Left lung (tissue), 10 donors: ENCODE results near the gene PCDHGA9. TPM values are rescaled to one million over a fixed set of nuclear protein-coding genes. Genes with fewer than 3 reads are reported as not detected.
"Not testable (repeated sequence)": the region's sequence is repeated elsewhere in the genome, so short reads cannot be mapped to it uniquely, and the experiment has no call there.

Source experiments
- ATAC-seq: fragments of 200-7000 bp; cut with Tn5 transposase; one replicate; pipeline ENCODE4 v1.9.1; 2020; ENCODE audit warnings: moderate library complexity
- DNase-seq, 4 donors: peaks; one replicate each; pipeline ENCODE4 v3.0.0-alpha.2; 2013 to 2020
- H3K27ac ChIP-seq, 2 donors: fragments of 200-600 bp; sonication (generic) in 1 of 2; one replicate each; pipeline versions ENCODE4 v1.5.0 to v1.8.0; 2020 to 2021
- H3K27me3 ChIP-seq, 2 donors: fragments of 200-600 bp; sonication (generic) in 1 of 2; one replicate each; pipeline versions ENCODE4 v1.5.0 to v1.8.0; 2020 to 2021
- H3K36me3 ChIP-seq, 2 donors: fragments of 200-600 bp; sonication (generic) in 1 of 2; one replicate each; pipeline versions ENCODE4 v1.5.0 to v1.8.0; 2020 to 2021
- H3K4me1 ChIP-seq, 2 donors: fragments of 200-600 bp; one replicate each; pipeline ENCODE4 v1.8.0; 2021
- H3K4me3 ChIP-seq, 2 donors: fragments of 200-600 bp; sonication (generic) in 1 of 2; one replicate each; pipeline versions ENCODE4 v1.5.0 to v1.8.0; 2020 to 2021; ENCODE audit warnings: mild to moderate bottlenecking in 1 of 2
- H3K9me3 ChIP-seq, 2 donors: fragments of 200-600 bp; sonication (generic) in 1 of 2; one replicate each; pipeline versions ENCODE4 v1.5.0 to v1.8.0; 2020 to 2021
- intact Hi-C, 2 donors: fragments of 100-400 bp; cut with DNase I; formaldehyde crosslinking; loops; one replicate each; pipeline versions ENCODE4 v1.11.2 to v1.14.2; 2022
- polyA plus RNA-seq, 6 donors: library from polyadenylated mRNA; unstranded; fragments of 120-200 nt; gene quantifications; one replicate each; pipeline ENCODE4 v1.2.1, GENCODE V29; 2013; ENCODE audit not compliant: insufficient read length in 6 of 6
- total RNA-seq, 2 donors: library from RNA; stranded (reverse); fragmentation: NEBNext Ultra II Directional; extraction: Animal tissue kit (Norgen Biotek cat#: 25700); gene quantifications; one replicate each; pipeline ENCODE4 v1.2.1, GENCODE V29; 2021
- TF ChIP-seq, protein P1 (sequence below), 2 donors: fragments of 200-600 bp; sonication (generic) in 1 of 2; IDR thresholded peaks; one replicate each; pipeline versions ENCODE4 v1.5.0 to v1.8.0; 2021; ENCODE audit warnings: antibody characterized with exemption in 2 of 2
- donor health status: DM: no; HTN: yes; CAD: no.
- donor health status: DM: no; HTN: no; CAD: no.

PCDHGA9 gene
- total and polyA plus RNA-seq, 8 donors = 4.0 to 7.2 (median 5.7) TPM

DNA sequence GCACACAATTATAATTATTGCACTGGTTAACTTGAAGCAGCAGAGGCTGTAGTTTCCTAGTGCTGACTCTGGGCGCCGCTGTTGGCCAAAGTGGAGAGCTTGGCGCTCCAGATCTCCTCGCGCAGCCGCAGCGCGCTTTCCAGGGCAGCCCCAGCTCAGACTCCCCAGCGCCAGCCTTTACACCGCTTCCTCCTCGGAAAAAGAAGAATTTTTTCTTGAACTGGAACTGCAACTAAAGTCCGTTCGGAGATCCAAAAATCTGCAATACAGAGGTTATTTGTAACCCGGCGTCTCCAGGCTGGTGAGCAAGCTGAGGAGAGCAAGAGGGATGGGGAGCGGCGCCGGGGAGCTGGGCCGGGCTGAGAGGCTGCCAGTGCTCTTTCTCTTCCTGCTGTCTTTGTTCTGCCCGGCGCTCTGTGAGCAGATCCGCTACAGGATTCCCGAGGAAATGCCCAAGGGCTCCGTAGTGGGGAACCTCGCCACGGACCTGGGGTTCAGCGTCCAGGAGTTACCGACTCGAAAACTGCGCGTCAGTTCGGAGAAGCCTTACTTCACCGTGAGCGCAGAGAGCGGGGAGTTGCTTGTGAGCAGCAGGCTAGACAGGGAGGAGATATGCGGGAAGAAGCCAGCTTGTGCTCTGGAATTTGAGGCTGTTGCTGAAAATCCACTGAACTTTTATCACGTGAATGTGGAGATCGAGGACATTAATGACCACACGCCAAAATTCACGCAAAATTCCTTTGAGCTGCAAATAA is 14.8 kb upstream of the PCDHGA9 start, which contains the start of gene PCDHGB4:
Gene PCDHGB4, plus strand, starts transcription at position 142 of the 755 bp plus-strand sequence. Its CDS starts 187 bp downstream, at position 329.
- peak; percentile 88 for ATAC-seq
- peaks cover 0 to 92% of the 10 kb centered on the region in 2 donors for H3K9me3 ChIP-seq
- TF ChIP-seq, protein P1, sequence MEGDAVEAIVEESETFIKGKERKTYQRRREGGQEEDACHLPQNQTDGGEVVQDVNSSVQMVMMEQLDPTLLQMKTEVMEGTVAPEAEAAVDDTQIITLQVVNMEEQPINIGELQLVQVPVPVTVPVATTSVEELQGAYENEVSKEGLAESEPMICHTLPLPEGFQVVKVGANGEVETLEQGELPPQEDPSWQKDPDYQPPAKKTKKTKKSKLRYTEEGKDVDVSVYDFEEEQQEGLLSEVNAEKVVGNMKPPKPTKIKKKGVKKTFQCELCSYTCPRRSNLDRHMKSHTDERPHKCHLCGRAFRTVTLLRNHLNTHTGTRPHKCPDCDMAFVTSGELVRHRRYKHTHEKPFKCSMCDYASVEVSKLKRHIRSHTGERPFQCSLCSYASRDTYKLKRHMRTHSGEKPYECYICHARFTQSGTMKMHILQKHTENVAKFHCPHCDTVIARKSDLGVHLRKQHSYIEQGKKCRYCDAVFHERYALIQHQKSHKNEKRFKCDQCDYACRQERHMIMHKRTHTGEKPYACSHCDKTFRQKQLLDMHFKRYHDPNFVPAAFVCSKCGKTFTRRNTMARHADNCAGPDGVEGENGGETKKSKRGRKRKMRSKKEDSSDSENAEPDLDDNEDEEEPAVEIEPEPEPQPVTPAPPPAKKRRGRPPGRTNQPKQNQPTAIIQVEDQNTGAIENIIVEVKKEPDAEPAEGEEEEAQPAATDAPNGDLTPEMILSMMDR (IDR thresholded peaks at IDR 0.05) = peak in 1 of 2 donors; percentile 10
- H3K4me1 ChIP-seq, H3K4me3 ChIP-seq, intact Hi-C loops, DNase-seq, H3K36me3 ChIP-seq, H3K27ac ChIP-seq: not testable (repeated sequence)
- peaks cover 9 to 90% of the 10 kb centered on the region in 2 donors for H3K27me3 ChIP-seq

DNA sequence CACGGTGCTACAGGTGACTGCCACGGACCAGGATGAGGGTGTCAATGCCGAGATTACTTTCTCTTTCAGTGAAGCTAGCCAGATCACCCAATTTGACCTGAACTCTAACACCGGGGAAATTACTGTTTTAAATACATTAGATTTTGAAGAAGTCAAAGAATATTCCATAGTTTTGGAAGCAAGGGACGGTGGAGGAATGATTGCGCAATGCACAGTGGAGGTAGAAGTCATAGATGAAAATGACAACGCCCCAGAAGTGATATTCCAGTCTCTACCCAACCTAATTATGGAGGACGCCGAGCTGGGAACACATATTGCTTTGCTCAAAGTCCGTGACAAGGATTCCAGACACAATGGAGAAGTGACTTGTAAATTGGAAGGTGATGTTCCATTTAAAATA is 13.9 kb upstream of the PCDHGA9 start:
- Histone ChIP-seq H3K36me3 (no peaks in the 10 kb centered on the region), H3K27me3 (peaks cover 5 to 90% of the 10 kb centered on the region in 2 donors), H3K4me1 (no peaks in the 10 kb centered on the region), H3K9me3 (peaks cover 0 to 92% of the 10 kb centered on the region in 2 donors), H3K27ac (no peak overlapping the region), H3K4me3 (no peak overlapping the region)
- TF ChIP-seq, protein P1 (IDR thresholded peaks at IDR 0.05) = no peak
- ATAC-seq = no peak
- intact Hi-C loops = no loop called here
- DNase-seq = no peak

DNA sequence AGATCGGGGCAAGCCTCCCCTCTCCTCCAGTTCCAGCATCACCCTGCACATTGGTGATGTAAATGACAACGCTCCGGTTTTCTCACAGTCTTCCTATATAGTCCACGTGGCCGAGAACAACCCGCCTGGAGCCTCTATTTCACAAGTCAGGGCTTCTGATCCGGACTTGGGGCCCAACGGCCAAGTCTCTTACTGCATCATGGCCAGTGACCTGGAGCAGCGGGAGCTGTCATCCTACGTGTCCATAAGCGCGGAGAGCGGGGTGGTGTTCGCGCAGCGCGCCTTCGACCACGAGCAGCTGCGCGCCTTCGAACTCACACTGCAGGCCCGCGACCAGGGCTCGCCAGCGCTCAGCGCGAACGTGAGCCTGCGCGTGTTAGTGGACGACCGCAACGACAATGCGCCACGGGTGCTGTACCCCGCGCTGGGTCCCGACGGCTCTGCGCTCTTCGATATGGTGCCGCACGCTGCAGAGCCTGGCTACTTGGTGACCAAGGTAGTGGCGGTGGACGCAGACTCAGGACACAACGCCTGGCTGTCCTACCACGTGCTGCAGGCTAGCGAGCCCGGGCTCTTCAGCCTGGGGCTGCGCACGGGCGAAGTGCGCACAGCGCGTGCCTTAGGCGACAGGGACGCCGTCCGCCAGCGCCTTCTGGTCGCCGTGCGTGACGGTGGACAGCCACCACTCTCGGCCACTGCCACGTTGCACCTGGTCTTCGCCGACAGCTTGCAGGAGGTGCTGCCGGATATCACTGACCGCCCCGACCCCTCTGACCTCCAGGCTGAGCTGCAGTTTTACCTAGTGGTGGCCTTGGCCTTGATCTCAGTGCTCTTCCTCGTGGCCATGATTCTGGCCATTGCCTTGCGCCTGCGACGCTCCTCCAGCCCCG is 13.2 kb upstream of the PCDHGA9 start:
- ATAC-seq (no peak), DNase-seq (no peak)
- H3K36me3 ChIP-seq = no peaks in the 10 kb centered on the region
- H3K27ac ChIP-seq = no peak overlapping the region
- H3K4me3 ChIP-seq = no peak overlapping the region
- peaks cover 0 to 91% of the 10 kb centered on the region in 2 donors for H3K9me3 ChIP-seq
- intact Hi-C loops = loop anchor here in 1 of 2 donors (5.0 kb wide), 1 partner anchor 43 kb away; the partner anchor contains the start of gene PCDHGA12
- no peaks in the 10 kb centered on the region for H3K4me1 ChIP-seq
- TF ChIP-seq, protein P1 (IDR thresholded peaks at IDR 0.05) = no peak
- H3K27me3 ChIP-seq = peaks cover 5 to 90% of the 10 kb centered on the region in 2 donors

DNA sequence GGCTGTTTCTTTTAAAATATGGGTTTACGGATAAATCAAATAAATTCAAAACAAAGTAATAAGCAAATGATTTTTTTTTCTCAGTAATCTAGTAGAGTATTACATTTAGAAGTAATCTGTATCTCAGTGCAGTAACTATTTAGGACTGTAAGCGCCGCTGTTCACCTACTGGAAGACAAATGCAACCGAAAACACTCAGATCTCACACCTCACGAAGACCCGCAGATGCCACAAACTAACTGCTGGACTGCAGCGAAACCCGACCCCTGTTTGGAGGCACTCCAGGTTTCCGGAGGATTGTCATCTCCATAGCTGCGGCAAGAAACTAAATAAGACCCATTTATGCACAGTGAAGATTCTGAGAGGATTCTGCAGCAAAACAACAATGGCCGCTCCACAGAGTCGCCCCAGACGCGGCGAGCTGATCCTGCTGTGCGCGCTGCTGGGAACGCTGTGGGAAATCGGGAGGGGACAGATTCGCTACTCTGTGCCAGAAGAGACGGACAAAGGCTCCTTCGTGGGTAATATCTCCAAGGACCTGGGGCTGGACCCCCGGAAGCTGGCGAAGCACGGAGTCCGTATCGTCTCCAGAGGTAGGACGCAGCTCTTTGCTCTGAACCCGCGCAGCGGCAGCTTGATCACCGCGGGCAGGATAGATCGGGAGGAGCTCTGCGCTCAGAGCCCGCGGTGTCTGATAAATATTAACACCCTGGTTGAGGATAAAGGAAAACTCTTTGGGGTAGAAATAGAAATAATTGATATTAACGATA is 10.0 kb upstream of the PCDHGA9 start, which contains the start of gene PCDHGA8:
Gene PCDHGA8, plus strand, starts transcription at position 205 of the 770 bp plus-strand sequence. Its CDS starts 181 bp downstream, at position 386.
- Histone ChIP-seq H3K9me3 (peaks cover 0 to 73% of the 10 kb centered on the region in 2 donors), H3K27me3 (peaks cover 5 to 89% of the 10 kb centered on the region in 2 donors), H3K36me3 (no peaks in the 10 kb centered on the region), H3K4me3 (no peak within 1 kb of the TSS), H3K27ac (no peak within 1 kb of the TSS), H3K4me1 (no peaks in the 10 kb centered on the region)
- DNase-seq (no peak), ATAC-seq (no peak)
- TF ChIP-seq, protein P1 (IDR thresholded peaks at IDR 0.05) = no peak
- intact Hi-C loops = loop anchor here in 1 of 2 donors (5.0 kb wide), 1 partner anchor 40 kb away; the partner anchor contains the start of gene PCDHGA12
